Caco-2 (cell line): Measurements from ENCODE around the gene CDC123. TPM values are rescaled to one million over a fixed set of nuclear protein-coding genes. Genes with fewer than 3 reads are reported as not detected.

Experiments
- BruUV-seq: library from RNA; stranded (reverse); fragments of 400-500 nt; replicated peaks from 2 replicates; lab custom pipeline; 2021; lab: Mats Ljungman, UMichigan
- CTCF ChIA-PET: fragments of 300-600 bp; sonication (Branson Sonifier 250); formaldehyde crosslinking; loops from one replicate; lab custom pipeline; 2022; ENCODE audit warnings: antibody characterized with exemption; lab: Charles Lee
- POLR2A ChIA-PET: fragments of 300-600 bp; sonication (Branson Sonifier 250); formaldehyde crosslinking; loops from one replicate; lab custom pipeline; 2022; ENCODE audit warnings: antibody characterized with exemption; lab: Charles Lee
- DNase-seq, 2 experiments: peaks; one replicate each; pipeline versions ENCODE4 v3.0.0 to v3.0.0-alpha.2; 2020 to 2022
- H3K27me3 ChIP-seq: replicated peaks from 2 replicates; pipeline ENCODE4 v1.6.0; 2011; ENCODE audit warnings: low read length; ENCODE audit not compliant: control insufficient read depth, insufficient read depth
- H3K36me3 ChIP-seq: 2 replicates; pipeline ENCODE4 v1.5.1; 2011; ENCODE audit warnings: low read length; ENCODE audit not compliant: control insufficient read depth, insufficient read depth
- H3K4me1 ChIP-seq: fragments of 250-450 bp; sonication (Bioruptor Pico); 2 replicates; pipeline ENCODE4 v1.5.1; 2020; ENCODE audit warnings: mild to moderate bottlenecking
- H3K4me3 ChIP-seq: 2 replicates; pipeline ENCODE4 v1.5.1; 2011; ENCODE audit warnings: low read depth, mild to moderate bottlenecking, control low read depth, low read length
- H3K9me3 ChIP-seq: fragments of 250-450 bp; sonication (Bioruptor Pico); 2 replicates; pipeline ENCODE4 v1.5.1; 2020; ENCODE audit warnings: mild to moderate bottlenecking, moderate library complexity
- H3K27ac Mint-ChIP-seq: one replicate; pipeline ENCODE4 v1.8.0; 2022; ENCODE audit warnings: mixed read lengths; ENCODE audit not compliant: unreplicated experiment
- H3K27me3 Mint-ChIP-seq: one replicate; pipeline ENCODE4 v1.8.0; 2022; ENCODE audit warnings: mixed read lengths; ENCODE audit not compliant: insufficient read depth, unreplicated experiment
- H3K36me3 Mint-ChIP-seq: one replicate; pipeline ENCODE4 v1.8.0; 2022; ENCODE audit warnings: mild to moderate bottlenecking, mixed read lengths; ENCODE audit not compliant: insufficient read depth, unreplicated experiment
- H3K4me1 Mint-ChIP-seq: one replicate; pipeline ENCODE4 v1.8.0; 2022; ENCODE audit warnings: low read depth, mixed read lengths; ENCODE audit not compliant: unreplicated experiment
- H3K4me3 Mint-ChIP-seq: one replicate; pipeline ENCODE4 v1.8.0; 2022; ENCODE audit warnings: mild to moderate bottlenecking, moderate library complexity, mixed read lengths; ENCODE audit not compliant: unreplicated experiment
- H3K9me3 Mint-ChIP-seq: one replicate; pipeline ENCODE4 v1.8.0; 2022; ENCODE audit warnings: mixed read lengths; ENCODE audit not compliant: unreplicated experiment
- intact Hi-C: fragments of 100-400 bp; cut with micrococcal nuclease; formaldehyde crosslinking; loops from one replicate; pipeline ENCODE4 v1.10.0; 2022; ENCODE audit not compliant: unreplicated experiment
- total RNA-seq: library from RNA; stranded (reverse); gene quantifications from 2 replicates; pipeline ENCODE4 v1.2.3, GENCODE V29; 2022
- TF ChIP-seq, protein P1 (sequence below), 2 experiments: fragments of 200-600 bp in 1 of 2; IDR thresholded peaks; 1 replicate in 1 of 2; 2 replicates in 1 of 2; pipeline versions ENCODE4 v1.5.1 to v1.8.0; 2011 to 2022; ENCODE audit warnings: antibody characterized with exemption in 1 of 2, control low read depth in 1 of 2, inconsistent platforms in 1 of 2, low read depth in 1 of 2, low read length in 1 of 2, mild to moderate bottlenecking in 1 of 2, moderate library complexity in 1 of 2; ENCODE audit not compliant: insufficient read depth in 1 of 2, severe bottlenecking in 1 of 2, unreplicated experiment in 1 of 2

Gene CDC123
- total RNA-seq, 1 experiment from 2014 or later, result 190 TPM

DNA sequence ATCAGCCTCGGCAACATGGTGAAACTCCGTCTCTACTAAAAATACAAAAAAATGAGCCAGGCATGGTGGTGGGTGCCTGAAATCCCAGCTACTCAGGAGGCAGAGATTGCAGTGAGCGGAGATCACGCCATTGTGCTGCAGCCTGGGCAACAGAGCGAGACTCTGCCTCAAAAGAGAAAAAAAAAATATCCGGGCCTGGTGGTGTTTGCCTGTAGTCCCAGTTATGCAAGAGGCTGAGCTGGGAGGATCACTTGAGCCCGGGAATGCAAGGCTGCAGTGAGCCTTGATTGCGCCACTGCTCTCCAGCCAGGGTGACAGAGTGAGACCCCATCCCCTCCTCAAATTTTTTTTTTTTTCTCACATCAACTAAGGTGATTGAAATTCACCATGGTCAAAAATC, 42.8 kb downstream of the CDC123 start:
- Histone ChIP-seq H3K4me1 (peaks cover 20% of the 10 kb centered on the region), H3K9me3 (no peaks in the 10 kb centered on the region), H3K36me3 (no peaks in the 10 kb centered on the region), H3K4me3 (no peak overlapping the region), H3K27me3 (no peaks in the 10 kb centered on the region)
- H3K9me3 Mint-ChIP-seq, result no peaks in the 10 kb centered on the region
- peaks cover 93% of the 10 kb centered on the region for H3K36me3 Mint-ChIP-seq
- H3K27me3 Mint-ChIP-seq, result no peaks in the 10 kb centered on the region
- ChIA-PET CTCF (interaction anchor here (0.6 kb wide), 1 partner anchor 423 kb away, joined by 7 read pairs; no protein-coding TSS in a partner anchor), POLR2A (no interaction called here)
- H3K4me3 Mint-ChIP-seq, result no peak overlapping the region
- peak in 1 of 2 experiments; percentile 46 for DNase-seq
- BruUV-seq, result no TSS peak
- peaks cover 14% of the 10 kb centered on the region for H3K4me1 Mint-ChIP-seq
- TF ChIP-seq, protein P1, sequence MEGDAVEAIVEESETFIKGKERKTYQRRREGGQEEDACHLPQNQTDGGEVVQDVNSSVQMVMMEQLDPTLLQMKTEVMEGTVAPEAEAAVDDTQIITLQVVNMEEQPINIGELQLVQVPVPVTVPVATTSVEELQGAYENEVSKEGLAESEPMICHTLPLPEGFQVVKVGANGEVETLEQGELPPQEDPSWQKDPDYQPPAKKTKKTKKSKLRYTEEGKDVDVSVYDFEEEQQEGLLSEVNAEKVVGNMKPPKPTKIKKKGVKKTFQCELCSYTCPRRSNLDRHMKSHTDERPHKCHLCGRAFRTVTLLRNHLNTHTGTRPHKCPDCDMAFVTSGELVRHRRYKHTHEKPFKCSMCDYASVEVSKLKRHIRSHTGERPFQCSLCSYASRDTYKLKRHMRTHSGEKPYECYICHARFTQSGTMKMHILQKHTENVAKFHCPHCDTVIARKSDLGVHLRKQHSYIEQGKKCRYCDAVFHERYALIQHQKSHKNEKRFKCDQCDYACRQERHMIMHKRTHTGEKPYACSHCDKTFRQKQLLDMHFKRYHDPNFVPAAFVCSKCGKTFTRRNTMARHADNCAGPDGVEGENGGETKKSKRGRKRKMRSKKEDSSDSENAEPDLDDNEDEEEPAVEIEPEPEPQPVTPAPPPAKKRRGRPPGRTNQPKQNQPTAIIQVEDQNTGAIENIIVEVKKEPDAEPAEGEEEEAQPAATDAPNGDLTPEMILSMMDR (IDR thresholded peaks at IDR 0.05; ENCODE audit: insufficient read depth in 1 of 2, low read depth in 1 of 2, low read length in 1 of 2, severe bottlenecking in 1 of 2, unreplicated experiment in 1 of 2), result no peak
- no peak overlapping the region for H3K27ac Mint-ChIP-seq
- intact Hi-C loops, result no loop called here

- POLR2A ChIA-PET, result no interaction called here
- H3K36me3 Mint-ChIP-seq, result peaks cover 93% of the 10 kb centered on the region
- Histone ChIP-seq H3K4me3 (no peak overlapping the region), H3K4me1 (peaks cover 8% of the 10 kb centered on the region; the same call in 1 of the 2 replicates), H3K27me3 (no peaks in the 10 kb centered on the region), H3K36me3 (peaks cover 6% of the 10 kb centered on the region), H3K9me3 (no peaks in the 10 kb centered on the region)
- TF ChIP-seq, protein P1 (IDR thresholded peaks at IDR 0.05; ENCODE audit: insufficient read depth in 1 of 2, low read depth in 1 of 2, low read length in 1 of 2, severe bottlenecking in 1 of 2, unreplicated experiment in 1 of 2), result no peak
- intact Hi-C loops, result no loop called here
- CTCF ChIA-PET, result no interaction called here
- no peaks in the 10 kb centered on the region for H3K4me1 Mint-ChIP-seq
- no peaks in the 10 kb centered on the region for H3K27me3 Mint-ChIP-seq
- no peak overlapping the region for H3K4me3 Mint-ChIP-seq
- BruUV-seq, result no TSS peak
- H3K9me3 Mint-ChIP-seq, result no peaks in the 10 kb centered on the region
- no peak for DNase-seq
- no peak overlapping the region for H3K27ac Mint-ChIP-seq
Measured at GRCh38 chr10:12241810-12242529, 46.0 kb downstream of the CDC123 start.

GRCh38 chr10:12243864-12244620, 48.1 kb downstream of the CDC123 start:
- H3K4me1 Mint-ChIP-seq, result no peaks in the 10 kb centered on the region
- peaks cover 92% of the 10 kb centered on the region for H3K36me3 Mint-ChIP-seq
- BruUV-seq, result no TSS peak
- no peak overlapping the region for H3K4me3 ChIP-seq
- ChIA-PET CTCF (no interaction called here), POLR2A (no interaction called here)
- intact Hi-C loops, result no loop called here
- no peaks in the 10 kb centered on the region for H3K9me3 ChIP-seq
- DNase-seq, result no peak
- no peak overlapping the region for H3K27ac Mint-ChIP-seq
- no peaks in the 10 kb centered on the region for H3K4me1 ChIP-seq
- no peaks in the 10 kb centered on the region for H3K27me3 ChIP-seq
- TF ChIP-seq, protein P1 (IDR thresholded peaks at IDR 0.05; ENCODE audit: insufficient read depth in 1 of 2, low read depth in 1 of 2, low read length in 1 of 2, severe bottlenecking in 1 of 2, unreplicated experiment in 1 of 2), result no peak
- peaks cover 6% of the 10 kb centered on the region for H3K36me3 ChIP-seq
- H3K27me3 Mint-ChIP-seq, result no peaks in the 10 kb centered on the region
- no peaks in the 10 kb centered on the region for H3K9me3 Mint-ChIP-seq
- no peak overlapping the region for H3K4me3 Mint-ChIP-seq
